B cell (primary cell): ENCODE results near the gene NGEF. TPM values are rescaled to one million over a fixed set of nuclear protein-coding genes. Genes with fewer than 3 reads are reported as not detected.
A peak's percentile ranks its signal among the peaks of the same experiment; 100 is the strongest.

ENCODE experiments used
- ATAC-seq: fragments of 200-7000 bp; cut with Tn5 transposase; one replicate; pipeline ENCODE4 v1.10.0; 2021; ENCODE audit warnings: low read depth, mild to moderate bottlenecking, moderate number of reproducible peaks, moderate library complexity
- CTCF ChIA-PET: fragments of 350-600 bp; sonication (Branson Sonifier 250); formaldehyde crosslinking; loops from one replicate; lab custom pipeline; 2021; ENCODE audit warnings: antibody characterized with exemption, inconsistent platforms; lab: Charles Lee
- POLR2A ChIA-PET: fragments of 350-600 bp; sonication (Branson Sonifier 250); formaldehyde crosslinking; loops from one replicate; lab custom pipeline; 2021; ENCODE audit warnings: antibody characterized with exemption; lab: Charles Lee
- DNase-seq: peaks from one replicate; pipeline ENCODE4 v3.0.0; 2013
- H2AFZ ChIP-seq: 2 replicates; pipeline ENCODE4 v1.6.1; 2012; ENCODE audit warnings: mild to moderate bottlenecking, low read depth, low read length; ENCODE audit not compliant: insufficient read depth, poor library complexity, severe bottlenecking
- H3K27ac ChIP-seq, 2 donors: 1 replicate in 1 of 2; 2 replicates in 1 of 2; pipeline ENCODE4 v1.5.1; 2012 to 2013; ENCODE audit warnings: low read length in 2 of 2, mild to moderate bottlenecking in 2 of 2, moderate library complexity in 1 of 2
- H3K27me3 ChIP-seq, 4 experiments: fragments of 200-600 bp in 1 of 4; sonication (generic) in 1 of 4; replicated peaks in 1 of 4; 1 replicate in 2 of 4; 2 replicates in 2 of 4; pipeline versions ENCODE4 v1.6.1 to v1.7.0; 2013 to 2016; ENCODE audit warnings: low read length in 3 of 4, mild to moderate bottlenecking in 2 of 4, mixed read lengths in 1 of 4, moderate library complexity in 1 of 4; ENCODE audit not compliant: insufficient read depth in 4 of 4, control insufficient read depth in 3 of 4; ENCODE audit errors: control extremely low read depth in 1 of 4
- H3K36me3 ChIP-seq, 2 experiments: replicated peaks in 1 of 2; 1 replicate in 1 of 2; 2 replicates in 1 of 2; pipeline versions ENCODE4 v1.6.1 to v1.7.1; 2013; ENCODE audit warnings: low read length in 1 of 2; ENCODE audit not compliant: insufficient read depth in 2 of 2, control insufficient read depth in 1 of 2; ENCODE audit errors: control extremely low read depth in 1 of 2, extremely low read depth in 1 of 2
- H3K4me1 ChIP-seq, 2 donors: fragments of 200-600 bp in 1 of 2; sonication (generic) in 1 of 2; 1 replicate in 1 of 2; 2 replicates in 1 of 2; pipeline versions ENCODE4 v1.5.1 to v1.6.1; 2013 to 2017; ENCODE audit warnings: low read length in 2 of 2; ENCODE audit not compliant: control insufficient read depth in 2 of 2, insufficient read depth in 2 of 2
- H3K4me2 ChIP-seq: replicated peaks from 2 replicates; pipeline ENCODE3; 2012; ENCODE audit warnings: mild to moderate bottlenecking, low read depth, low read length; ENCODE audit not compliant: poor library complexity, severe bottlenecking
- H3K4me3 ChIP-seq, 5 experiments: fragments of 200-600 bp in 1 of 5; sonication (generic) in 1 of 5; 1 replicate in 3 of 5; 2 replicates in 2 of 5; pipeline versions ENCODE4 v1.5.1 to v1.7.0; 2011 to 2016; ENCODE audit warnings: low read length in 4 of 5, mild to moderate bottlenecking in 4 of 5, low read depth in 2 of 5, control low read depth in 1 of 5, moderate library complexity in 1 of 5; ENCODE audit not compliant: insufficient read depth in 1 of 5; ENCODE audit errors: control extremely low read depth in 1 of 5, extremely low read depth in 1 of 5
- H3K79me2 ChIP-seq: fragments of 200-600 bp; sonication (generic); one replicate; pipeline ENCODE4 v1.6.0; 2016; ENCODE audit warnings: low read length; ENCODE audit not compliant: control insufficient read depth, insufficient read depth
- H3K9ac ChIP-seq: fragments of 200-600 bp; sonication (generic); 2 replicates; pipeline ENCODE4 v1.6.1; 2017; ENCODE audit warnings: mild to moderate bottlenecking, low read length, moderate library complexity
- H3K9me3 ChIP-seq, 3 donors: one replicate each; pipeline versions ENCODE4 v1.6.1 to v1.7.1; 2013; ENCODE audit warnings: low read length in 2 of 3; ENCODE audit not compliant: control insufficient read depth in 2 of 3, insufficient read depth in 1 of 3; ENCODE audit errors: control extremely low read depth in 1 of 3
- H4K20me1 ChIP-seq: 2 replicates; pipeline ENCODE4 v1.6.0; 2012; ENCODE audit warnings: mild to moderate bottlenecking, low read length; ENCODE audit not compliant: insufficient read depth, control insufficient read depth, poor library complexity, severe bottlenecking
- H3K27ac Mint-ChIP-seq: one replicate; pipeline ENCODE4 v1.8.0; 2021; ENCODE audit warnings: mixed read lengths
- H3K27me3 Mint-ChIP-seq: one replicate; pipeline ENCODE4 v1.8.0; 2021; ENCODE audit warnings: mixed read lengths
- H3K4me1 Mint-ChIP-seq: one replicate; pipeline ENCODE4 v1.8.0; 2021; ENCODE audit warnings: mixed read lengths
- H3K4me3 Mint-ChIP-seq: one replicate; pipeline ENCODE4 v1.8.0; 2021; ENCODE audit warnings: mixed read lengths
- H3K9me3 Mint-ChIP-seq: one replicate; pipeline ENCODE4 v1.8.0; 2022; ENCODE audit warnings: mixed read lengths; ENCODE audit not compliant: insufficient read depth
- CTCF ChIP-seq: fragments of 200-600 bp; IDR thresholded peaks from one replicate; pipeline ENCODE4 v1.8.0; 2022; ENCODE audit warnings: antibody characterized with exemption, mild to moderate bottlenecking
- EZH2 ChIP-seq: IDR thresholded peaks from 2 replicates; pipeline ENCODE4 v1.6.1; 2012; ENCODE audit warnings: borderline replicate concordance, low read depth, mild to moderate bottlenecking, moderate library complexity, low read length; ENCODE audit not compliant: insufficient read depth, poor library complexity, severe bottlenecking
- WGBS: methylation state at CpG from one replicate; pipeline ENCODE4 v1.1.5; 2013; ENCODE audit warnings: missing lambda C conversion rate; ENCODE audit not compliant: insufficient coverage; 5-methylcytosine and 5-hydroxymethylcytosine counted together
- intact Hi-C: fragments of 100-400 bp; cut with micrococcal nuclease; formaldehyde crosslinking; loops from one replicate; pipeline ENCODE4 v1.10.0; 2022
- polyA plus RNA-seq: library from polyadenylated mRNA; depleted of rRNA; stranded (reverse); fragments of >200 nt; gene quantifications from 2 replicates; pipeline ENCODE4 v1.2.3, GENCODE V29; 2012
- total RNA-seq, 2 donors: library from RNA; stranded (reverse); fragments of 120-200 nt in 1 of 2; gene quantifications; 1 replicate in 1 of 2; 2 replicates in 1 of 2; pipeline versions ENCODE4 v1.2.3 to v1.2.4, GENCODE V29; 2013 to 2022

The NGEF gene
- total and polyA plus RNA-seq, 2 donors (not counting 1 experiment from before 2014, with no cell fraction given) = not detected

GRCh38 chr2:233011702-233012131 is 1.3 kb downstream of the NGEF start:
- Histone ChIP-seq H2AFZ (no peak overlapping the region), H3K4me3 (no peak overlapping the region), H3K4me2 (no peak overlapping the region), H3K9ac (no peak overlapping the region), H3K36me3 (no peaks in the 10 kb centered on the region), H4K20me1 (no peaks in the 10 kb centered on the region), H3K27ac (no peak overlapping the region), H3K9me3 (no peaks in the 10 kb centered on the region), H3K27me3 (no peaks in the 10 kb centered on the region), H3K79me2 (no peaks in the 10 kb centered on the region), H3K4me1 (peaks cover 7 to 11% of the 10 kb centered on the region in 2 donors)
- ATAC-seq (no peak), DNase-seq (no peak)
- POLR2A ChIA-PET = interaction anchor here (0.7 kb wide), 1 partner anchor 84 kb away, joined by 4 read pairs; no protein-coding TSS in a partner anchor
- Mint-ChIP-seq H3K27ac (peak overlapping the region; percentile 39), H3K4me3 (no peak overlapping the region), H3K27me3 (peaks cover 2% of the 10 kb centered on the region), H3K9me3 (no peaks in the 10 kb centered on the region), H3K4me1 (peaks cover 10% of the 10 kb centered on the region)
- WGBS = 50% methylated on average over 1 of the region's 1 CpG
- no peak for TF ChIP-seq EZH2
- TF ChIP-seq CTCF = no peak
- intact Hi-C loops = no loop called here
- CTCF ChIA-PET = interaction anchor here (1.5 kb wide), 1 partner anchor 17 kb away, joined by 5 read pairs; no protein-coding TSS in a partner anchor

DNA sequence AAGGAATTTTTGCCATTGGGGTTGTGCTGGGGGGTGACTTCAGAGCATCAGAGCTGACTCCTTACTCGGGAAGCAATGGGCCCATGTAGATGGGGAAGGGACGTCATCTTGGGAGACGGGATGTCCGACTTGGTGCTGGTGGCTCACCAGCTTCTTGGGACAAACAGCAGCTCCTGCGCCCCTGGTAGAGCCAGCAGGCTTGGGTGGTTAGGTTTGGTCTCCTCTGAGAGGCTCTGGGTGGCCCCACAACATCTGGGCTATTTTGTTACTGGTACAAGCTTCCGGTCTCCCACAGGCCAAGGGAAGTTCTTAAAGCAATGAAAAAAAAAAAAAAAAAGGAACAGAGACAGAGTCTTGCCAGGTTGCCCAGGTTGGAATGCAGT is 1.8 kb downstream of the NGEF start:
- Histone ChIP-seq H3K27me3 (no peaks in the 10 kb centered on the region), H3K9ac (no peak overlapping the region), H3K27ac (no peak overlapping the region), H3K4me2 (no peak overlapping the region), H2AFZ (no peak overlapping the region), H4K20me1 (no peaks in the 10 kb centered on the region), H3K4me1 (peaks cover 7 to 11% of the 10 kb centered on the region in 2 donors), H3K36me3 (no peaks in the 10 kb centered on the region), H3K4me3 (no peak overlapping the region), H3K9me3 (no peaks in the 10 kb centered on the region), H3K79me2 (no peaks in the 10 kb centered on the region)
- no peak for DNase-seq
- ChIA-PET CTCF (interaction anchor here (0.6 to 1.5 kb wide), 2 partner anchors 8 to 18 kb away, joined by 3 to 5 read pairs; no protein-coding TSS in a partner anchor), POLR2A (interaction anchor here (0.7 kb wide), 1 partner anchor 85 kb away, joined by 4 read pairs; no protein-coding TSS in a partner anchor)
- WGBS = 90% methylated on average over 5 of the region's 6 CpGs
- H3K9me3 Mint-ChIP-seq = no peaks in the 10 kb centered on the region
- peaks cover 7% of the 10 kb centered on the region for H3K27me3 Mint-ChIP-seq
- ATAC-seq = no peak
- intact Hi-C loops = no loop called here
- no peak overlapping the region for H3K4me3 Mint-ChIP-seq
- no peak overlapping the region for H3K27ac Mint-ChIP-seq
- peaks cover 10% of the 10 kb centered on the region for H3K4me1 Mint-ChIP-seq
- no peak for TF ChIP-seq CTCF
- no peak for TF ChIP-seq EZH2
